HepG2 (cell line): ENCODE data around the gene BCL6B. TPM values are rescaled to one million over a fixed set of nuclear protein-coding genes. Genes with fewer than 3 reads are reported as not detected.

Experiments
- ATAC-seq: fragments of 200-7000 bp; cut with Tn5 transposase; 3 replicates; pipeline ENCODE4 v1.9.1; 2020; ENCODE audit warnings: mild to moderate bottlenecking, moderate library complexity
- BruUV-seq: library from RNA; stranded (reverse); fragments of 400-500 nt; replicated peaks from 2 replicates; lab custom pipeline; 2021; lab: Mats Ljungman, UMichigan
- CTCF ChIA-PET: fragments of 300-600 bp; formaldehyde crosslinking; extraction: SDS; loops from one replicate; lab custom pipeline; 2021; ENCODE audit warnings: low total read pairs, inconsistent platforms, low intra/inter-chr PET ratio; lab: Yijun Ruan, JAX
- POLR2A ChIA-PET: fragments of 350-600 bp; sonication (Branson Sonifier 250); formaldehyde crosslinking; loops from one replicate; lab custom pipeline; 2020; ENCODE audit warnings: antibody characterized with exemption, inconsistent platforms; lab: Yijun Ruan, JAX
- DNase-seq: peaks from one replicate; pipeline ENCODE4 v3.0.0-alpha.2; 2015; ENCODE audit warnings: low spot score
- FAIRE-seq: peaks from 3 replicates; lab custom pipeline; 2011; peaks lifted over from hg19 to GRCh38; lab: Jason Lieb, UNC
- H2AFZ ChIP-seq: one replicate; pipeline ENCODE4 v1.6.1; 2011; ENCODE audit warnings: low read length, inconsistent platforms
- H3K27ac ChIP-seq: fragments of 300-600 bp; 3 replicates; pipeline ENCODE4 v1.8.0; 2011; ENCODE audit warnings: mixed run types, mild to moderate bottlenecking, mixed read lengths, low read length, inconsistent platforms; ENCODE audit not compliant: insufficient read depth; ENCODE audit errors: extremely low read length
- H3K27me3 ChIP-seq, 2 experiments: fragments of 200-600 bp in 1 of 2; 2 replicates in 1 of 2; 3 replicates in 1 of 2; pipeline versions ENCODE4 v1.6.0 to v1.8.0; 2011; ENCODE audit warnings: low read length in 2 of 2, mild to moderate bottlenecking in 2 of 2, moderate library complexity in 2 of 2, inconsistent platforms in 1 of 2; ENCODE audit not compliant: insufficient read depth in 2 of 2, control insufficient read depth in 1 of 2
- H3K36me3 ChIP-seq, 2 experiments: fragments of 200-600 bp in 1 of 2; replicated peaks in 1 of 2; 2 replicates in 1 of 2; 3 replicates in 1 of 2; pipeline versions ENCODE4 v1.5.1 to v1.8.0; 2011; ENCODE audit warnings: low read length in 2 of 2, inconsistent platforms in 1 of 2; ENCODE audit not compliant: insufficient read depth in 2 of 2, control insufficient read depth in 1 of 2
- H3K4me1 ChIP-seq: 2 replicates; pipeline ENCODE4 v1.5.1; 2012; ENCODE audit warnings: low read length, inconsistent platforms; ENCODE audit not compliant: insufficient read depth
- H3K4me2 ChIP-seq: 2 replicates; pipeline ENCODE4 v1.6.0; 2011; ENCODE audit warnings: low read depth, low read length, inconsistent platforms
- H3K4me3 ChIP-seq, 3 experiments: fragments of 200-600 bp in 1 of 3; sonication (generic), shearing (Covaris generic) in 1 of 3; replicated peaks in 1 of 3; 2 replicates each; pipeline ENCODE4 v1.5.1; 2011 to 2016; ENCODE audit warnings: low read length in 3 of 3, inconsistent platforms in 2 of 3, low read depth in 2 of 3, mild to moderate bottlenecking in 2 of 3, control low read depth in 1 of 3, mixed read lengths in 1 of 3; ENCODE audit not compliant: insufficient read depth in 1 of 3
- H3K79me2 ChIP-seq: one replicate; pipeline ENCODE4 v1.6.1; 2011; ENCODE audit warnings: low read length, inconsistent platforms; ENCODE audit not compliant: insufficient read depth
- H3K9ac ChIP-seq: 2 replicates; pipeline ENCODE4 v1.6.0; 2011; ENCODE audit warnings: mild to moderate bottlenecking, low read depth, low read length, inconsistent platforms; ENCODE audit not compliant: insufficient read depth
- H3K9me3 ChIP-seq: 2 replicates; pipeline ENCODE4 v1.5.1; 2012; ENCODE audit warnings: mild to moderate bottlenecking, low read length
- H4K20me1 ChIP-seq: 2 replicates; pipeline ENCODE4 v1.6.0; 2011; ENCODE audit warnings: inconsistent platforms, mild to moderate bottlenecking, low read length, moderate library complexity; ENCODE audit not compliant: insufficient read depth
- CREB1 ChIP-seq, 2 experiments: fragments of 450-650 bp in 1 of 2; IDR thresholded peaks; 2 replicates each; pipeline ENCODE4 v1.6.1; 2016 to 2017; ENCODE audit warnings: control low read depth in 1 of 2, mild to moderate bottlenecking in 1 of 2, missing compliant biosample characterization in 1 of 2, missing genetic modification characterization in 1 of 2
- MYC ChIP-seq: sonication (generic); formaldehyde crosslinking; IDR thresholded peaks from 2 replicates; pipeline ENCODE4 v1.9.0; 2021; ENCODE audit warnings: missing genetic modification reagents, borderline replicate concordance
- TARDBP ChIP-seq: sonication (generic); formaldehyde crosslinking; IDR thresholded peaks from 2 replicates; pipeline ENCODE4 v1.8.0; 2022; ENCODE audit warnings: mild to moderate bottlenecking, missing genetic modification reagents
- WGBS: methylation state at CpG from one replicate; pipeline ENCODE4 v1.1.6; 2017; ENCODE audit warnings: low lambda C conversion rate; 5-methylcytosine and 5-hydroxymethylcytosine counted together
- in situ Hi-C: cut with HindIII; loops from 2 replicates; pipeline ENCODE4 v1.10.0; 2017; ENCODE audit warnings: low pct_unique_long_range_greater_than_20kb; ENCODE audit not compliant: extremely low pct_ligation_motif_present
- intact Hi-C: fragments of 100-400 bp; cut with micrococcal nuclease; formaldehyde crosslinking; loops from one replicate; pipeline ENCODE4 v1.10.0; 2022; ENCODE audit not compliant: unreplicated experiment
- polyA plus RNA-seq, 8 experiments: library from polyadenylated mRNA; depleted of rRNA in 3 of 8; stranded (reverse) in 7 of 8; unstranded in 1 of 8; fragments of >200 nt; fragmentation: Illumina TruSeq in 4 of 8; extraction: Trizol in 4 of 8; gene quantifications; 2 replicates each; pipeline versions ENCODE4 v1.2.1 to v1.2.3, GENCODE V29; 2011 to 2016; ENCODE audit warnings: low read depth in 4 of 8, missing spikeins in 1 of 8, mixed read lengths in 1 of 8; ENCODE audit not compliant: insufficient read depth in 1 of 8
- total RNA-seq, 5 experiments: library from RNA; depleted of rRNA; stranded (reverse); fragments of >200 nt; fragmentation: Illumina TruSeq; extraction: Trizol; gene quantifications; 2 replicates each; pipeline ENCODE4 v1.2.3, GENCODE V29; 2016; ENCODE audit warnings: low read depth in 1 of 5
- TF ChIP-seq, protein P1 (sequence below): sonication (generic); formaldehyde crosslinking; IDR thresholded peaks from 2 replicates; pipeline ENCODE4 v1.5.1; 2020; ENCODE audit warnings: mild to moderate bottlenecking, missing genetic modification reagents, moderate library complexity
- TF ChIP-seq, protein P2 (sequence below): IDR thresholded peaks from 2 replicates; pipeline ENCODE4 v1.6.1; 2012; ENCODE audit warnings: inconsistent platforms

Gene BCL6B
- total and polyA plus RNA-seq, 2 of the 13 experiments (the other 11 are each of a cell fraction or from before 2014, with no cell fraction given): not detected

DNA sequence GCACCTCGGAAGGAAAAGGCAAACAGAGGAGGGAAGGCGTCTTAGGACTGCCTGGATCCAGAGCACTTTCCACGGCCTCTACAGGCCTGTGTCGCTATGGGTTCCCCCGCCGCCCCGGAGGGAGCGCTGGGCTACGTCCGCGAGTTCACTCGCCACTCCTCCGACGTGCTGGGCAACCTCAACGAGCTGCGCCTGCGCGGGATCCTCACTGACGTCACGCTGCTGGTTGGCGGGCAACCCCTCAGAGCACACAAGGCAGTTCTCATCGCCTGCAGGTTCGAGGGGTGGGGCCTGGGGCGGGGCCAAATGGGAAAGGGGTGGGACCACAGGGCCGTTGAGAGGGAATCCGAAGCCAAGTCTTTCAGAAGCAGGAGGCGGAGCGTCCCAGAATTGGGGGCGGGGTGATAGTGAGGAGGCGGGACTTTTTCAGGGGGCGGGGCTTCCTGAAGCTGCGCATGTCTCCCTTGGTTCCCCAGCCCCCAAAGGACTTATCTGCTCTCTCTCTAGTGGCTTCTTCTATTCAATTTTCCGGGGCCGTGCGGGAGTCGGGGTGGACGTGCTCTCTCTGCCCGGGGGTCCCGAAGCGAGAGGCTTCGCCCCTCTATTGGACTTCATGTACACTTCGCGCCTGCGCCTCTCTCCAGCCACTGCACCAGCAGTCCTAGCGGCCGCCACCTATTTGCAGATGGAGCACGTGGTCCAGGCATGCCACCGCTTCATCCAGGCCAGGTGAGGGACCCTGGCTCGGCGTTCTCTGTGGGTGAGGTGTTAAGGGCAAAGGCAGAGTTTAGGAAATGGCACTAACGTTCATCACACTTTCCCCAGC, 939 bp downstream of the BCL6B start:
- Histone ChIP-seq H2AFZ (no peak overlapping the region), H3K36me3 (no peaks in the 10 kb centered on the region), H3K27me3 (peaks cover 0 to 23% of the 10 kb centered on the region in 2 experiments; a peak in 3 of 5 replicates), H3K9ac (no peak overlapping the region), H3K27ac (no peak overlapping the region), H3K4me2 (no peak overlapping the region), H3K4me3 (no peak overlapping the region), H3K79me2 (no peaks in the 10 kb centered on the region), H4K20me1 (no peaks in the 10 kb centered on the region), H3K4me1 (peaks cover 62% of the 10 kb centered on the region), H3K9me3 (no peaks in the 10 kb centered on the region)
- ATAC-seq: no peak
- no TSS peak for BruUV-seq
- 72% methylated on average over 48 of the region's 51 CpGs for WGBS
- FAIRE-seq: no peak
- in situ Hi-C loops: no loop called here
- TF ChIP-seq CREB1 (IDR thresholded peaks at IDR 0.05) (peak; percentile 61), CREB1 (CRISPR knock-in tag; IDR thresholded peaks at IDR 0.05) (no peak), MYC (CRISPR knock-in tag) (0 out of 2 replicates have a peak, but pooled peaks have one; percentile 40), TARDBP (CRISPR knock-in tag) (no peak)
- TF ChIP-seq, protein P1, sequence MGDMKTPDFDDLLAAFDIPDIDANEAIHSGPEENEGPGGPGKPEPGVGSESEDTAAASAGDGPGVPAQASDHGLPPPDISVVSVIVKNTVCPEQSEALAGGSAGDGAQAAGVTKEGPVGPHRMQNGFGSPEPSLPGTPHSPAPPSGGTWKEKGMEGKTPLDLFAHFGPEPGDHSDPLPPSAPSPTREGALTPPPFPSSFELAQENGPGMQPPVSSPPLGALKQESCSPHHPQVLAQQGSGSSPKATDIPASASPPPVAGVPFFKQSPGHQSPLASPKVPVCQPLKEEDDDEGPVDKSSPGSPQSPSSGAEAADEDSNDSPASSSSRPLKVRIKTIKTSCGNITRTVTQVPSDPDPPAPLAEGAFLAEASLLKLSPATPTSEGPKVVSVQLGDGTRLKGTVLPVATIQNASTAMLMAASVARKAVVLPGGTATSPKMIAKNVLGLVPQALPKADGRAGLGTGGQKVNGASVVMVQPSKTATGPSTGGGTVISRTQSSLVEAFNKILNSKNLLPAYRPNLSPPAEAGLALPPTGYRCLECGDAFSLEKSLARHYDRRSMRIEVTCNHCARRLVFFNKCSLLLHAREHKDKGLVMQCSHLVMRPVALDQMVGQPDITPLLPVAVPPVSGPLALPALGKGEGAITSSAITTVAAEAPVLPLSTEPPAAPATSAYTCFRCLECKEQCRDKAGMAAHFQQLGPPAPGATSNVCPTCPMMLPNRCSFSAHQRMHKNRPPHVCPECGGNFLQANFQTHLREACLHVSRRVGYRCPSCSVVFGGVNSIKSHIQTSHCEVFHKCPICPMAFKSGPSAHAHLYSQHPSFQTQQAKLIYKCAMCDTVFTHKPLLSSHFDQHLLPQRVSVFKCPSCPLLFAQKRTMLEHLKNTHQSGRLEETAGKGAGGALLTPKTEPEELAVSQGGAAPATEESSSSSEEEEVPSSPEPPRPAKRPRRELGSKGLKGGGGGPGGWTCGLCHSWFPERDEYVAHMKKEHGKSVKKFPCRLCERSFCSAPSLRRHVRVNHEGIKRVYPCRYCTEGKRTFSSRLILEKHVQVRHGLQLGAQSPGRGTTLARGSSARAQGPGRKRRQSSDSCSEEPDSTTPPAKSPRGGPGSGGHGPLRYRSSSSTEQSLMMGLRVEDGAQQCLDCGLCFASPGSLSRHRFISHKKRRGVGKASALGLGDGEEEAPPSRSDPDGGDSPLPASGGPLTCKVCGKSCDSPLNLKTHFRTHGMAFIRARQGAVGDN: peak; percentile 58
- TF ChIP-seq, protein P2, sequence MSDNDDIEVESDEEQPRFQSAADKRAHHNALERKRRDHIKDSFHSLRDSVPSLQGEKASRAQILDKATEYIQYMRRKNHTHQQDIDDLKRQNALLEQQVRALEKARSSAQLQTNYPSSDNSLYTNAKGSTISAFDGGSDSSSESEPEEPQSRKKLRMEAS: peak; percentile 66
- ChIA-PET CTCF (no interaction called here), POLR2A (interaction anchor here (1.5 to 2.6 kb wide), 2 partner anchors 11 to 12 kb away, joined by 5 to 20 read pairs; partner anchors contain the start of genes RNASEK and SLC16A13)
- DNase-seq: no peak
- intact Hi-C loops: loop anchor here (5.0 to 10.0 kb wide), 2 partner anchors 111 to 179 kb away; no protein-coding TSS in a partner anchor
